ENCODE results near the gene CLRN3.

GRCh38 chr10:127910464-127910770 lies 17.7 kb upstream of the CLRN3 start:
- TF ChIP-seq CTCF (tag by site-specific recombination; IDR thresholded peaks at IDR 0.05) (no peak), ELK4 (IDR thresholded peaks at IDR 0.05; ENCODE audit: borderline replicate concordance, low read depth, low read length) (no peak), ZNF704 (tag by site-specific recombination; IDR thresholded peaks at IDR 0.05) (no peak), ZNF311 (tag by site-specific recombination; IDR thresholded peaks at IDR 0.05; ENCODE audit: borderline replicate concordance) (no peak), ZNF121 (tag by site-specific recombination; IDR thresholded peaks at IDR 0.05) (no peak), PRDM6 (tag by site-specific recombination; IDR thresholded peaks at IDR 0.05) (no peak), ZBTB17 (tag by site-specific recombination; IDR thresholded peaks at IDR 0.05) (no peak), YY2 (tag by site-specific recombination; IDR thresholded peaks at IDR 0.05) (no peak), ZFP37 (tag by site-specific recombination; IDR thresholded peaks at IDR 0.05) (no peak), ZEB2 (tag by site-specific recombination; IDR thresholded peaks at IDR 0.05) (no peak)

All from HEK293 (cell line).